Activated CD8-positive, alpha-beta T cell treated with anti-CD3 and anti-CD28 coated beads for 36 hours (primary cell): ENCODE data around the gene TRAPPC4. TPM values are rescaled to one million over a fixed set of nuclear protein-coding genes. Genes with fewer than 3 reads are reported as not detected.

Experiments
- ATAC-seq: fragments of 200-7000 bp; cut with Tn5 transposase; one replicate; pipeline ENCODE4 v1.10.0; 2021; ENCODE audit warnings: mild to moderate bottlenecking, moderate library complexity
- CTCF ChIA-PET: fragments of 350-600 bp; sonication (Branson Sonifier 250); formaldehyde crosslinking; loops from one replicate; lab custom pipeline; 2021; ENCODE audit warnings: antibody characterized with exemption; lab: Charles Lee
- POLR2A ChIA-PET: fragments of 350-600 bp; sonication (Branson Sonifier 250); formaldehyde crosslinking; loops from one replicate; lab custom pipeline; 2021; ENCODE audit warnings: antibody characterized with exemption; lab: Charles Lee
- DNase-seq: peaks from one replicate; pipeline ENCODE4 v3.0.0-alpha.2; 2020
- H3K27ac Mint-ChIP-seq: one replicate; pipeline ENCODE4 v1.8.0; 2021; ENCODE audit warnings: mild to moderate bottlenecking, mixed read lengths
- H3K27me3 Mint-ChIP-seq: one replicate; pipeline ENCODE4 v1.8.0; 2021; ENCODE audit warnings: mixed read lengths
- H3K36me3 Mint-ChIP-seq: one replicate; pipeline ENCODE4 v1.8.0; 2021; ENCODE audit warnings: low read depth, mixed read lengths
- H3K4me1 Mint-ChIP-seq: one replicate; pipeline ENCODE4 v1.8.0; 2021; ENCODE audit warnings: low read depth, mixed read lengths
- H3K4me3 Mint-ChIP-seq: one replicate; pipeline ENCODE4 v1.8.0; 2021; ENCODE audit warnings: mild to moderate bottlenecking, moderate library complexity, mixed read lengths
- H3K9me3 Mint-ChIP-seq: one replicate; pipeline ENCODE4 v1.8.0; 2021; ENCODE audit warnings: mixed read lengths
- CTCF ChIP-seq: fragments of 200-600 bp; IDR thresholded peaks from one replicate; pipeline ENCODE4 v1.8.0; 2022; ENCODE audit warnings: antibody characterized with exemption, mild to moderate bottlenecking
- intact Hi-C: fragments of 100-400 bp; cut with micrococcal nuclease; formaldehyde crosslinking; loops from one replicate; pipeline ENCODE4 v1.10.0; 2022
- total RNA-seq, 2 experiments: library from RNA; stranded (reverse); gene quantifications; one replicate each; pipeline ENCODE4 v1.2.3, GENCODE V29; 2021

TRAPPC4 gene
- total RNA-seq, 2 experiments from 2014 or later, result 69.5 to 71.4 TPM

- no peak for TF ChIP-seq CTCF
- Mint-ChIP-seq H3K27me3 (no peaks in the 10 kb centered on the region), H3K4me3 (no peak overlapping the region), H3K9me3 (no peaks in the 10 kb centered on the region), H3K4me1 (peaks cover 53% of the 10 kb centered on the region), H3K27ac (peak overlapping the region; percentile 81), H3K36me3 (peaks cover 53% of the 10 kb centered on the region)
- CTCF ChIA-PET, result interaction anchor here (3.3 kb wide), 1 partner anchor 30 kb away, joined by 8 read pairs; no protein-coding TSS in a partner anchor
- no peak for ATAC-seq
- DNase-seq, result no peak
- intact Hi-C loops, result no loop called here
- POLR2A ChIA-PET, result interaction anchor here (0.7 to 8.4 kb wide), 2 partner anchors 8 to 29 kb away, joined by 3 to 98 read pairs; partner anchors contain the start of genes RPS25 and TRAPPC4
Measured at GRCh38 chr11:119025541-119025940, 7.0 kb downstream of the TRAPPC4 start.

- intact Hi-C loops, result no loop called here
- peaks cover 50% of the 10 kb centered on the region for H3K4me1 Mint-ChIP-seq
- ChIA-PET POLR2A (interaction anchor here (8.4 kb wide), 1 partner anchor 9 kb away, joined by 98 read pairs; the partner anchor contains the start of genes RPS25 and TRAPPC4), CTCF (interaction anchor here (1.3 to 3.3 kb wide), 3 partner anchors 29 to 297 kb away, joined by 3 to 8 read pairs (median 4); no protein-coding TSS in a partner anchor)
- H3K27me3 Mint-ChIP-seq, result no peaks in the 10 kb centered on the region
- ATAC-seq (no peak), DNase-seq (no peak)
- H3K27ac Mint-ChIP-seq, result no peak overlapping the region
- H3K4me3 Mint-ChIP-seq, result no peak overlapping the region
- no peak for TF ChIP-seq CTCF
- H3K9me3 Mint-ChIP-seq, result no peaks in the 10 kb centered on the region
- H3K36me3 Mint-ChIP-seq, result peaks cover 49% of the 10 kb centered on the region
Measured at GRCh38 chr11:119025978-119026766, 7.6 kb downstream of the TRAPPC4 start.

GRCh38 chr11:119026970-119027369, 8.4 kb downstream of the TRAPPC4 start:
- Mint-ChIP-seq H3K4me1 (peaks cover 48% of the 10 kb centered on the region), H3K27me3 (no peaks in the 10 kb centered on the region), H3K4me3 (no peak overlapping the region), H3K27ac (peak overlapping the region; percentile 21), H3K9me3 (no peaks in the 10 kb centered on the region), H3K36me3 (peaks cover 43% of the 10 kb centered on the region)
- TF ChIP-seq CTCF, result no peak
- intact Hi-C loops, result no loop called here
- DNase-seq (no peak), ATAC-seq (no peak)
- POLR2A ChIA-PET, result interaction anchor here (1.2 to 8.4 kb wide), 2 partner anchors 10 to 68 kb away, joined by 4 to 98 read pairs; partner anchors contain the start of genes RPS25 and TRAPPC4
- CTCF ChIA-PET, result interaction anchor here (1.3 kb wide), 2 partner anchors 29 to 296 kb away, joined by 3 to 4 read pairs; no protein-coding TSS in a partner anchor

GRCh38 chr11:119027561-119028345, 9.2 kb downstream of the TRAPPC4 start:
- no peak for TF ChIP-seq CTCF
- POLR2A ChIA-PET, result interaction anchor here (0.6 to 8.4 kb wide), 5 partner anchors 11 to 169 kb away, joined by 3 to 98 read pairs (median 3); partner anchors contain the start of genes CENATAC, RPS25 and TRAPPC4
- Mint-ChIP-seq H3K4me1 (peaks cover 45% of the 10 kb centered on the region), H3K27me3 (no peaks in the 10 kb centered on the region), H3K4me3 (no peak overlapping the region), H3K9me3 (no peaks in the 10 kb centered on the region), H3K27ac (no peak overlapping the region), H3K36me3 (peaks cover 38% of the 10 kb centered on the region)
- CTCF ChIA-PET, result interaction anchor here (1.3 kb wide), 1 partner anchor 28 kb away, joined by 4 read pairs; no protein-coding TSS in a partner anchor
- DNase-seq (no peak), ATAC-seq (no peak)
- intact Hi-C loops, result no loop called here
